NCI-H187 (cell line): ENCODE measurements around the gene ARHGAP10.

ENCODE experiments used
- DNase-seq, 2 experiments: peaks; one replicate each; lab custom pipeline; 2025; lab: John Stamatoyannopoulos, UW

Gene ARHGAP10

DNA sequence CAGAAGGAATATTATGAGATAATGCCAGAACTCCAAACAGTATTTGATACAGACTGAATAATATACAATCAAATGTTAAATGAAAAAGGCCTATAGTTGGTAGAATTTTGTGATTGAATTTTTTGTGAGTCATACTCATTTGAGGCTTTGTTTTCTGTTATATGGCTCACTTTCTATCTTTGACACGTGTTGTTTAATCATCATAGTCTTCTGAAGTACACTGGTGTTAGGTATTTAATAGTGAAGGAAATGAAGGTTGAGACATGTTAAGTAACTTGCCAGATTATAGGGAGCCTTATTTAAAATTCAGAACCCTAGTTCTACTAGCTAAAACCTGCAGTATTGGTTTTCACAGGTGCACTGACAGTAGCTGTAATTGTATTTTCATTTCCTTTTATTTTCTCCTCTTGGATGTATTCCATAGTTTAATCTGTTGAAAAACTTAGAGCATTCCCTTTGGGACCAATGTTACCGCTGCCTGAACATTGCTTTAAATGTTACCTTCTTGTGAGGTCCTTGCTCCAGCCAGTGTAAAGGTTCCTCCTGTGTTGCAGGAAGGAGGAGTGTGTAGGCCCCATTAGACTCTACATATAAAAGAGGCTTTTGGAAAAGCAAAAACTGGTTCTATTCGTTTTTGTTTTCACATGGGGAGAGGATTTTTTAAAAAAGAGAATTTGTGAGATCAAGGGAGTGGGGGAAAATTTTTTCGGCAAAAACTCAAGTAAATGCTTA lies 224.1 kb downstream of the ARHGAP10 start:
- no peak for DNase-seq

DNA sequence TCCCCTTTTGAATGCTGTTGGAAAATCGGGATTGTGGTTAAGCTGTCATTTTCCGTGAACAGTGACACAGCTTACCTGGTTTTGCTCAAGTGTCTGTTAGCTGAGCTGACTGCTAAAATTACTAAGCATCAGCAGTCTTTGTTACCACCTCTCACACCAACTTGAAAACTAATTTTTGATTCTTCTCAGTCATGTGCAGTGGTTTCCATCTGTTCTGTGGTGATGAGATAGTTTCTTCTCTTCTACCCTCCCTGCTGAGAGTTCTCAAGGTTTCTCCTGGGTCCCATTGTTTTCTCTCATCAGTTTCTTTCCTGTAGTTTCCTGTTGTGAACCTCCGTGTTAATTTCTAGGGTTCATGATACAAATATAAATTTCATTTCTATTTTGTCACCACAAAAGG lies 225.6 kb downstream of the ARHGAP10 start:
- DNase-seq = no peak

DNA sequence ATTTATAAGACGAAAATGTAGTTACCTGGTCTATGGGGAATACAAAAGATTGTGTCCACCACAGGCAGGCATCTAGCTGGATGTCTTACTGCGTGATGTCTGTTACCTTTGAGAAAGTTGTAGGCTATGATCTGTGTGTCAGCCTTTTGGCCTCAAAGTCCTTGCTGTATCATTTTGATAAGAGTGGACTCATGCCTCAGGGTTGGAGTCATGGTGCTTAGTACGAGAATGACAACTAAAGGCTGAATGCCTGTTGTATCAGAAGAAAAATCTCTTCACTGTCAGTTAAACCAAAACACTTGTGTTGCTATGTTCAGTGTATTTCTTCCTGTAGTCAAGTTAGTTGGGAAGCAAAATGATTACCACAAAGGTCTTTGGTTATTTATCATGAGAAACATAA lies 226.2 kb downstream of the ARHGAP10 start:
- DNase-seq = no peak

DNA sequence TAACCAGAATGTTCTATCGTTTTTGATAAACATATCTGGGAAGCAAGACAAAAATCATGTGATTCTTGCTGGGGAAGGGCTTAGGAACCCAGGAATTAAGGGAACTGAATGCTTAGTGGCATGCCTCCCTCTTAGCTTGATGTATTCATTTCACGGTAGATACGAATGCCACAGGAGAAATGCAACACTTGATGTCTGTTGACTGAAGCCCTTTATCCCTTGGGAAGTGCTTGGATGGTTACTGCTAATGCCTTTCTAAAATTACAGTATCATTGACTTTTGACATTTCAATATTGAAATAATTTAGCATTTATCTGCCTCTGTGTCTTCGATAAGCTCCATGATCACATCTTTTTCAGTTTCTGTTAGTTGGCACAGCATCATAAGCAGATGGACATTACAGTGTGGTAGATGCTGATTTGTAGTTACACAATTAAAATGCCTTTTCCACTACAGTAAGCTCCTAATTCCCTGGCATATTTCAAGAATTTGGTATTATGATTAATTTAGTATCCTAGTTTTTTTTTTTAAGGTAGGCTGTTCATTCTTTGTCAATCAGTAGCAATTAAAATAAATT lies 226.7 kb downstream of the ARHGAP10 start:
- DNase-seq = no peak

DNA sequence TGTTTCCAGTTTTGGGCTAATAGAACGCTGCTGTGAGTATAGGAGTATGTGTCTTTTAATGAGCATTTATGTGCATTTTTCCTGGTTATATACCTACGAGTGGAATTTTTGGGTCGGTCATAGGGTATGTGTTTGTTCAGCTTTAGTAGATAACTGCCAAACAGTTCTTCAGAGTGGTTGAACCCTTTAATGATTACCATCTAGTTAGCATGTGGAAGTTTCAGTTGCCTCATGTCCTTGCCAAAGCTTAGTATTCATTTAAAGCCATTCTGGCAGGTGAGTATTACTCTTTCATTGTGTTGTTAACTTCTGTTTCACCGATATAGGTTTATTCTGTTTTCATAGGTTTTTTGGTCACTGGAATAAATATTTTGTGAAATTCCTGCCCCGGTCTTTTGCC lies 229.1 kb downstream of the ARHGAP10 start:
- DNase-seq = no peak

DNA sequence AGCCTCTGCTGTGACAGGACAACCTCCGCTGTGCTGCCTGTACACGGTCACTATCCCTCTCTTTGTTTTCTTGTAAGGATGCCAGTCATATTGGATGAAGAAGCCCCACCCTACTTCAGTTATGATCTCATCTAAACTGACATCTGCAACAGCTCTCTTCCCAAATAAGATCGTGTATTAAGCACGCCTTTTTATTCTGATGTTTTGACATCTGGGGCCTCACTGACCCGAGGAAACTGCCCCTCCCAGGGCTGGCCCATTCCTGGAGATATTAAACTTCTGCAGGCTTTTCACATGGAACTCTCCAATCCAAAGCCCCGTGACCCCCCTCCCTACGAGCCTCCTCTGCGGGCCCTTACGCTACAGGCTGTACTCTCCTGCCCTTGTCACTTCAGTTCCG lies 232.0 kb downstream of the ARHGAP10 start:
- DNase-seq = no peak

DNA sequence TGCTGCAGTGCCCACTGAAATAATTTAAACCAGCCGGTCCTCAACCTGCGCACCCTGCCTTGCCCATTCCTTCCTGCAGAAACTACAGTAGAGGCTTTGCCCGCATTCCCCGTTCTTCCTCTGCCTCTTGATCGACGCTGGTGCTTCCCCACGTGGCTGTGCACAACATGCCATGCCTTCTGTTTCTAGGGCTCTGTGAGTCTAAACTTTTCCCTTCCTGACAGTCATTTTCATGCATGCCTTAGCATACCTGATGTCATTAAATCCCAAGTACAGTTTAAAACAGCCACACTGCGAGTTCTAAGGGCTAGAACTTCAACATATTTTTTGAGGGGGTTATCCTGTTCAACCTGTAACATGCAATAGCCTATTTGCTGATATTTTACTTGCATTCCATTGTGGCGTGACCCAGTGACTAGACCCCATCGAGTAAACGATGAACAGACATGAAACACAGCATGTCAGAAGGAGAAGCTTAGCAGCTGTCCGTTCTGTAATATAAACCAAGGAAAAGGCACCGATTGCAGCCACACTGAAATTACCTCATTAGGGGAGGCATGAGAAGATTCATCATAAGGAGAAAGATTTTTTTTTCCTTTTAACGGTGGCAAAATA lies 232.5 kb downstream of the ARHGAP10 start:
- no peak for DNase-seq

DNA sequence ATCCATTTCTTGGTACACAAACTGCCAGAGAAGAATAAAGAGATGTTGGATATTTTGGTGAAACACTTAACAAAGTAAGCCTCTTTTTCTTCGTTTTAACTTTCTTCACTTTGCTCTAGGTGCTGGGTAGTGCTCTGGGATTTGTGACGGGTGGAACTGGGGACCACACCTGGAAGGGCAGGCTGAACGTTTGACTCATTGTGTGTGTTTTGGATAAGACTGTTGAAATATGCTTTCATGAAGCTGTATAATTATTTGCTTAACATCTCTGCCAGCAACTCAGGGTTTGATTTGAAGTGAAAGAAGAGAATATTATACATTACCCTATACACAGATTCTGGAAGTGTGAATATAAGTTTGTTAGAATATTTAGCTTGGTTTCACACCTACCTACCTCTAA lies 233.2 kb downstream of the ARHGAP10 start:
- DNase-seq = no peak

DNA sequence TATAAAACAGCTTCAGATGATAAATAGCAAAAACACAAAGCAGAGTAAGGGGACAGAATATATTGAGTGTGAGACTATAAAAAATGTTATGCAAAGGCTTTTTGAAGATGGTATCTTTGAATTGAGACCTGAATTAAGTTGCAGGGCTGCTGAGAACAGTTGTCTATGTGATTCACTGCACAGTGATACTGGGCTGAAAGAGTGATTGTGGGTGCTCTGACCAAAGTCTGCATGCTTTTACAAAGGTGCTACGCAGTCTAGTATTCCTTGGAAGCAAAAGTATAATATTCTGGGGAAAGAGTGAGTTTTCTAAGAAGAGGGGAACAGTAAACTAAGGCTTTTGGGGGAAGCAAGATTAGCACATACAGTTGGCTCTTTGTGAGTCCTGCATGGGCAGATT lies 234.0 kb downstream of the ARHGAP10 start:
- DNase-seq = no peak

DNA sequence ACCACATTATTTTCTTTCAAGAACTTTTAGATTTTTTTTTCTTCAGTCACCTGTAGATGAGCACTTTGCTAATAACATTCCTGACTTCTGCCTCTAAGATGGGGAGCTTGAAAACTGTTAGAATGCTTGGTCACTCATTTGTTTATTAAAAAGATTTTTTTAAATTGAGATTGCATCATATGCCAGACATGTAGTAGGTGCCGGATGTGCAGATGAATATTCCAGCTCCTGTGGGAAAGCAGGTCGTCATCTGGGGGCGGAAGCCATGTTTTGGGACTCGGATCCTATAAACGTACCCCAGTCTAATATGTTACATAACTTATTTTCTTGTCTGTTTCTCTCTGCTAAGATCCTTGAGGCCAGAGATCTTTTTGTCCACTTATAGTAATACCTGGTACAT lies 236.8 kb downstream of the ARHGAP10 start:
- DNase-seq = no peak

DNA sequence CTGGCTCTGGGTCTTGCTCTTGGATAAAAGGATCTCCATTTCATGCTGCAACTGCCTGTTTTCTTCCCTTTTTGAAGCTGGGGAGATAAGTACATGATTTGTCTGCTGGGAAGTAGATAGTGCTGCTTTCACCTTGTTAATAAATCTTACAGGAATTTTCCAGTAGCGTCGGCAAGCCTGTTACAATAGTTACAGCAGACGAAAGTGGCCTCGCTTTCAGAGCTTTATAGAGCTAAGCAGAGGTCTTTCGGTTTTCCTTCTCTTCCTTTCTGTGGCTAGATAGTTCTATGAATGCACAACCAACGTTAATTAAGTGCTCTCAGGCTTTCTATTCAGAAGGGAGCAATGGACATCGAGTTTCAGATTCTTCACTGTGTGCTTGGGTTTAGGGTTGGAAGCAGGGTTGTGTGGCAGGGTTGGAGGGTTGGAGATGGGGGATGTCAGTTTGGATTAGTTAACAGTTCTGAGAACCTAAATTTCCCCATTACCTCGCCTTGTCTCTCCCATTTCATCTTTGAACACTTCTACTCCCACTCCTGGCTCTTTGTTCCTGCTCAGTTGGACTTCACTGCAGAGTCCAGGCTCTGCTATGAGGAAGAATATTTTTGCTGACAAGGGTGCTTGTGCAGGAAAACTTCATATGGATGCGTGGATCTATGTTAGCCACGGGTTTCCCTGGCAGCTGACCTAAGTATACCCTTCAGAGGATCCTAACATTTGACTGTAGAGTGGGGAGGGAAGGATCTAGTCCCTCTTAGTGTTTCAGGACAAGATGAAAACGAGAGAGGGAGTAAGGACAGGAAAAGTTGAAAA lies 237.9 kb downstream of the ARHGAP10 start:
- DNase-seq = no peak

DNA sequence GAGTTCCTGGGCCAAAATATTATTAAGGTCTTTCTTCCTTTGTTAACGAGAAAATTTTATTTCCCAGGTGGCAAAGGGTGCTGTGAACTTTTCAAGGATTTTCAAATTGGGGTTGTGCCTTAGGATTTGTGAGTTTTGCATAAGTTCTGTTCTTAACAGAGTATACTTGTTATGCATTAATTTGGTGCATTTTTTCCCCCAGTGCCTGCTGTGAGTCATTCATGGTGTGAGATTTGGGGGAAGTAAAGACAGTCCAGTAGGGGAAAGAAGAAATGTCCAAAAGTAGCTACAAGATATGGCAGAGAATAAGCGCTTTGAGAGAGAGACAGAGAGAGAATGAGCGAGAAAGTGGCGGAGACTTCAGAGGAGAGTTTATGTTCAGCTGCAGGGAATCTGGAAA lies 239.2 kb downstream of the ARHGAP10 start:
- no peak for DNase-seq

DNA sequence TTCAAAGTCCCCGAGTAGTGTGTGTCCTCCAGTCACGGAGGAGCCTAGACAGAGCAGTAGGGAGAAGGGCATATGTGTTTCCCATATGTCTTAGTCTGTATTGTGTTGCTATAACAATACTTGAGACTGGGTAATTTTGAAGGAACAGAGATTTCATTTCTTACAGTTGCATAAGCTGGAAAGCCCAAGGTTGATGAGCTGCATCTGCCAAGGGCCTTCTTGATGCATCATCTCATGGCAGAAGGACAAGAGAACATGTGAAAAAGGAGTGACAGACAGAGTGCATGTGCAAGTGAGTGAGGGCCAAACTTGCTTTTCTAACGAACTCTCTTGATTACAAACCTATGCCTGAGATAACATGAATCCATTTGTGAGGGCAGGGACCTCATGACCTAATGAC lies 243.4 kb downstream of the ARHGAP10 start:
- no peak for DNase-seq

DNA sequence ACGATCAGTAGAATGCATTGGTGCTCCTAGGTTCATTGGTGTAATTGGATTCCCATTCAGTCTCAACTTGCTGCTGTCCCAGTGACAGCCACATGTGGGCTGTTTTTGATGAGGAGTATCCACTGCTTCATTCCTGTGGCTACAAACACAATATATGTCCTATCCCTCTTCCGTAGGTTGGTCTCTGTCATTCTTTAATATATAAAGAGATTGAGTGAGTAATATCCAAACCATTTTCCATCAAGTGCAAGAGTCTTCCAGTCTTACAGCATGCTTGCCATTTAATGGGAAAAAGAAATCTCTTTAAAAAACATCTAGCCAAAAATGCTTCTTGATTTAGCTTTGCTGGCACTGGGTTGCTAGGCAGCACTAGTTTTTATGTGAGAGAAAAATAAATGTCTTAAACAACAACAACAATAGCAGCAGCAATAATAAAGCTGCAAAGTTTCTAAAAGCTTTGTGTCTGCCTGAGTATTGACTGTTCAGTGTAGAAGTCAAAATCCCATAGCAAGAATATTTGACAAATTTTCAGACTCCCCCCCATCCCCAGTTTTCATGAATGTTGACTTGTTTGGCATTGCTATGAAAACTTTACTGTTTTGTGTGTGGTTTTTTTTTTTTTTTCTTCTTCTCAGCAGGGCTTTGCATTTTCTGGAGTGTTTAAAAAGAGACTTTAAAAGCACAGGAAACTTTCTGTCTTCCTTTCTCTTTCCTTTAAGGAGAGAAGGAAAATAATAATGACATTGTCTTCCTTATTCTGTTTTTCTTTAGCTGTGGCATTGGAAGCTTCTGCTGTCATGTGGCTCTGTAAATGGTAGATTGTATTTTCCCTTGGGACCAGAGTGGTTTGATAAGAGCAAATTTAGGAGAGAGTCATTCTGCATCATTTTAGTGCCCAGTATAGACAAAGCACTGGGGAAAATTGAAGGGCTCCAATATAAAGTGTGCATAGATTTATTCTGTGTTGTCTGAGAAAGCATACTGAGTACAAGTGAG lies 244.3 kb downstream of the ARHGAP10 start:
- no peak for DNase-seq

DNA sequence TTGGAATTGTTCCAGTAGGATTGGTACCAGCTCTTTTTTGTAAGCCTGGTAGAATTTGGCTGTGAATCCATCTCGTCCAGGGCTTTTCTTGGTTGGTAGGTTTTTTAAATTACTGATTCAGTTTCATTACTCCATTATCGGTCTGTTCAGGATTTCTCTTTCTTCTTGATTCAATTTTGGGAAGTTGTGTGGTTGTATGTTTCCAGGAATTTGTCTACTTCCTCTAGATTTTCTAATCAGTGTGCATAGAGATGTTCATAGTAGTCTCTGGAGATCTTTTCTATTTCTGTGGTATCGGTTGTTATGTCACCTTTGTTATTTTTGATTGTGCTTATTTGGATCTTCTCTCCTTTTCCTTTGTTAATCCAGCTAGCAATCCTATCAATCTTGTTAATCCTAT lies 248.7 kb downstream of the ARHGAP10 start:
- DNase-seq = no peak

DNA sequence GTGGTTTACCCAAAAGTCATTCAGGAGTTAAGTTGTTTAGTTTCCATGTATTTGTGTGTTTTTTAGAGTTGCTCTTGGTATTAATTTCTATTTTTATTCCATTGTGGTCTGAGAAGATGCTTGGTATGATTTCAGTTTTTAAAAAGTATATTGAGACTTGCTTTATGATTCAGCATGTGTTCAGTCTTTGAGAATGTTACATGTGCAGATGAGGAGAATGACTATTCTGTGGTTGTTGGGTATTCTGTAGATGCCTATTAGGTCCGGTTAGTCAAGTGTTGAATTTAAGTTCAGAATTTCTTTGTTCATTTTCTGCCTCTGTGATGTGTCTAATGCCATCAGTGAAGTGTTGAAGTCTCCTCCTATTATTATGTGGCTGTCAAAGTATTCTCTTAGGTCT lies 249.4 kb downstream of the ARHGAP10 start:
- no peak for DNase-seq

DNA sequence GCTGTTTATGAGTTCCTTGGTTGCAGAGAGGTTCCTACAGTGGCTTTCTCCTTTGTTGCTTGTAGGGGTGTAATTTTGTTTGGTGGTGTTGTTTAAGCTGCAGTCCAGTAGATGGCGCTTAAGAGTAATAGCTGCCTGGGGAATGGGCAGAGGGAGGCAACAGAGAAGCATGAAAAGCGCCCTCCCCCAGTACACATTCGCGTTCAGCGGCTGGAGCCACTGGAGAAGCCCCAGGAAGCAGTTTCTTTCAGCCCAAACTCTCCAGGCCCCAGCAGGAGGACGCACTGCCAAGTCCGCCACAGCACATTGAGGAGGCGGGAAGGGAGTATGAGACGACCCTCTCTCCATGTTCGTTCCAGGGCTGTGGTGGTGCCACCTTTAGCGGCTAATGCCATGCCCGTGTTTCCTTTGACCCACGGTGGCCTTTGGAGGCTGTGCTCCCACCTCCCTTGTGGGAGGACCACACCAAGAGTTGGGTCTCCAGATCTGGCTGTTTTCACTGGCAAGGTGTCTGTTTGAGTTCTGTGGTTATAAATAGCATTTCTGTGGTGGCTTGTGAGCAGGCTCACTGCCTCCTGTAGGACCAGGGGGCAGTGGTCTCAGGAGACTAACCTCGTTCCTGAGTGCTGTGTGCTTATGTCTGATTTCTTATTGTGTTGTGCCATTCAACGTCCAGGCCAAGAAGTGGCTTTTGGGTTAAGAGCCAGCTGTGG lies 252.3 kb downstream of the ARHGAP10 start:
- no peak for DNase-seq

DNA sequence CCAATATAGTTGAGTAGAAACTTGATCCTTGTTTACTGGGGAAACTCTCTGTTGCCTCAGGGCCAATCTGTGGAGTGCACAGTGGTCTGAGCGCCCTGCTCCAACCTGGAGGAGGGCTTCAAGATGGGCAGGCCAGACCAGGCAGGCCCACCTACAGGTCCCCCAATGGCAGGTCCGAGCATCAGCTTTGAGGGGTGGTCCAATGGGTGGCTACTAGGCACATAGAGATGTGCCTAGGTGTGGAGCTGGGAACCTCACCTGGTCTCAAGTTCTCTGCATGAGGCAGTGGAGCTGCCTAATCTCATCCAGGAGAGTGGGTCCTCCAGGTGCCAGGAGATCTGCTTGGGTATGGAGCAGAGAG lies 252.9 kb downstream of the ARHGAP10 start:
- no peak for DNase-seq

DNA sequence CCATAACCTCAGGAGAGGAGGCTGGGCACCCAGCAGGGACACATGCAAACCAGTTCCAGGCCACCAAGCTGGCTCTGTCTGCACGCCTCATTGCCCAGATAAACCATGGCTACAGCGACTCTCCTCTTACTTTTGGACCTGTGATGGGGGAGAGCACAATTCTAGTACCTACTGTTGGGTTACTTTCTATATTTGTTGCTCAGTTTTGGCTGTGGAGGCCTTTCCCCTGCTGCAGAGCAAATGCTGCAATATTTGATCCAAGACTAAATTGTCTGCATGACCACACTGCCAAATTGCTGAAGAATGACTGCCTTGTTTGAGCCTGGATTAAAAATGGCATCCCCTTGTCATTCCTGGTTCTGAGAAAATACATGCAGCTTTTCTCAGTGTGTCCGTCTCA lies 253.5 kb downstream of the ARHGAP10 start:
- no peak for DNase-seq

DNA sequence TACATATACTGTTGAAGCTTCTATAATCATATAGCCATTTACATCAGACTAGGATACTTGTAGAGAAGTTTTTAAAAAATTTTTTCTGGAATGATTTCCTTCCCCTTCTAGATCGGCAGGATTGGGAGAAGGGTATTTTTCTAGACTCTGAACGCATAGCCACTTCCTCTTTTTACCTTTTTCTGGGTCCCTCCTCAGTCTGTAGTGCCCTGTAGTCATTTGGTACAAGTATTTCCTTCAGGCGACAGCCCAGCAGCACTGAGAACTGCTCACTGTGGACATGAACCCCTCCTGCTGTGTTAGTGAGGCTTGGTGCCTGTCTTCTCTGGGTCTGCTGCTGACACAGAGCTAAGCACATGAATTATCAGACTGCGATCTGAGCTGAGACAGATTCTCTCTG lies 255.4 kb downstream of the ARHGAP10 start:
- DNase-seq = no peak
